HUES64 (cell line): ENCODE measurements around the gene LTBP1.

Source experiments
- H3K27ac ChIP-seq: 2 replicates; pipeline ENCODE4 v1.7.0; 2013; ENCODE audit warnings: low read depth, low read length, inconsistent platforms
- H3K27me3 ChIP-seq: 2 replicates; pipeline ENCODE4 v1.6.1; 2013; ENCODE audit warnings: mild to moderate bottlenecking, low read length; ENCODE audit not compliant: insufficient read depth
- H3K36me3 ChIP-seq: 2 replicates; pipeline ENCODE4 v1.6.1; 2013; ENCODE audit warnings: mild to moderate bottlenecking, low read length; ENCODE audit not compliant: insufficient read depth
- H3K4me1 ChIP-seq: 2 replicates; pipeline ENCODE4 v1.6.1; 2013; ENCODE audit warnings: mild to moderate bottlenecking, low read length, moderate library complexity; ENCODE audit not compliant: insufficient read depth
- H3K4me3 ChIP-seq: 2 replicates; pipeline ENCODE4 v1.5.1; 2013; ENCODE audit warnings: mild to moderate bottlenecking, low read length, moderate library complexity
- H3K9ac ChIP-seq: 2 replicates; pipeline ENCODE4 v1.6.1; 2013; ENCODE audit warnings: mild to moderate bottlenecking, low read depth, low read length
- H3K9me3 ChIP-seq: 2 replicates; pipeline ENCODE4 v1.6.1; 2013; ENCODE audit warnings: low read depth, low read length; ENCODE audit not compliant: insufficient read depth
- WGBS: fragments of 150-250, 120-280 bp; methylation state at CpG from one replicate; pipeline ENCODE4 v1.1.7; 2013; ENCODE audit warnings: missing lambda C conversion rate; 5-methylcytosine and 5-hydroxymethylcytosine counted together

Gene LTBP1

GRCh38 chr2:33317369-33318007, 370.7 kb downstream of the LTBP1 start:
- Histone ChIP-seq H3K27me3 (no peaks in the 10 kb centered on the region), H3K27ac (no peak overlapping the region), H3K36me3 (no peaks in the 10 kb centered on the region), H3K9ac (no peak overlapping the region), H3K4me3 (no peak overlapping the region), H3K9me3 (no peaks in the 10 kb centered on the region), H3K4me1 (no peaks in the 10 kb centered on the region)
- WGBS, result 94% methylated on average over 5 of the region's 5 CpGs

GRCh38 chr2:33318456-33318855, 371.7 kb downstream of the LTBP1 start:
- Histone ChIP-seq H3K4me3 (no peak overlapping the region), H3K4me1 (no peaks in the 10 kb centered on the region), H3K27me3 (no peaks in the 10 kb centered on the region), H3K36me3 (no peaks in the 10 kb centered on the region), H3K27ac (no peak overlapping the region), H3K9ac (no peak overlapping the region), H3K9me3 (no peaks in the 10 kb centered on the region)
- WGBS, result 92% methylated on average over 2 of the region's 3 CpGs

DNA sequence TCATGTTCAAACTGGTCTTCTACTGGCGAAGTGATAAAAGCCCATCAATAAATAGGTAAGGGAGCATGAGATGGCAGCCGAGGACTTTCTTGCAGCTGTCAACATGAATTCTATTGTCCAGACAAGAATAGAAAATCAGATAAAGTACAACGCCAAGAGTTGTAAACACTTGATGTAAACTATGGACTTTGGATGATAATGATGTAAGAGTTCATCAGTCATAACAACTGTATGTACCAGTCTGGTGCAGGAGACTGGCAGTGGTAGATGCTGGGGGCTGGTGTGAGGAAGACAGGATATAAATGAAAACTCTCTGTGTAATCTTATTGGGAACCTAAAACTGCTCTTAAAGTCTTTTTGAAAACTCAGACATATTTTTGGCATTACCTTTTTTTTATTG, 373.8 kb downstream of the LTBP1 start:
- no peaks in the 10 kb centered on the region for H3K9me3 ChIP-seq
- H3K9ac ChIP-seq, result no peak overlapping the region
- 95% methylated on average over 3 of the region's 3 CpGs for whole genome bisulfite sequencing
- H3K27me3 ChIP-seq, result no peaks in the 10 kb centered on the region
- H3K4me1 ChIP-seq, result no peaks in the 10 kb centered on the region
- no peak overlapping the region for H3K4me3 ChIP-seq
- H3K27ac ChIP-seq, result no peak overlapping the region
- H3K36me3 ChIP-seq, result no peaks in the 10 kb centered on the region

- no peak overlapping the region for H3K9ac ChIP-seq
- no peaks in the 10 kb centered on the region for H3K27me3 ChIP-seq
- H3K4me3 ChIP-seq, result no peak overlapping the region
- no peaks in the 10 kb centered on the region for H3K36me3 ChIP-seq
- H3K9me3 ChIP-seq, result no peaks in the 10 kb centered on the region
- no peak overlapping the region for H3K27ac ChIP-seq
- no peaks in the 10 kb centered on the region for H3K4me1 ChIP-seq
- 94% methylated on average over 8 of the region's 8 CpGs for WGBS
Measured at GRCh38 chr2:33321236-33321771, 374.6 kb downstream of the LTBP1 start.

DNA sequence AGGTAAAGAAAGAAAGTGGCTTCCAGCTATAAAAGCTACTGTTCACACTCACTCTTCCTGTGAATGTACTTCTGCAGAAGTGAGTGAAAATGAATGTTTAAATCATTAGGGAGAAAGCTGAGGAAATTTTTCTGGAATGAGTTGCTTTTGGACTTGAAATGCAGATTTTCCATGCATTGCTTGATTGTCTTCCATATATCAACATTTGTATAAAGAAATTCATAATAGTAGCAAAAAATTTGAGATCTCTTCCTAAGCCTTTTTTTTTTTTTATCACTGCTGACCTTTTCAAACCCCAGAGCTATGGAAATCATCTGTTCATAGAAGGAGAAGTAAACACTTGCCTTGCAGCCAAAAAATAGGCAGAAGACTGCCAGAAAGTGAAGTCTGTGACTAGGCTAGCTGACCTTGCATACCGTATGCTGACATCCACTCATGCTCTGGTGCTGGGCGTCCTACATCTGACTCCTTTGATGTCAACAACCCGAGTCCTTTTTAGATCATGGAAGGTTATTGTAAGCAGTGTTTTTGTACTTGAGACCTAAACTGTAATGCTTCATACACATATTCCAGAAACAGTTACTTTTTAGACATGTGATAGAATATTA, 375.2 kb downstream of the LTBP1 start:
- Histone ChIP-seq H3K4me1 (no peaks in the 10 kb centered on the region), H3K27ac (no peak overlapping the region), H3K9ac (no peak overlapping the region), H3K4me3 (no peak overlapping the region), H3K36me3 (no peaks in the 10 kb centered on the region), H3K27me3 (no peaks in the 10 kb centered on the region), H3K9me3 (no peaks in the 10 kb centered on the region)
- WGBS, result 90% methylated on average over 3 of the region's 3 CpGs

DNA sequence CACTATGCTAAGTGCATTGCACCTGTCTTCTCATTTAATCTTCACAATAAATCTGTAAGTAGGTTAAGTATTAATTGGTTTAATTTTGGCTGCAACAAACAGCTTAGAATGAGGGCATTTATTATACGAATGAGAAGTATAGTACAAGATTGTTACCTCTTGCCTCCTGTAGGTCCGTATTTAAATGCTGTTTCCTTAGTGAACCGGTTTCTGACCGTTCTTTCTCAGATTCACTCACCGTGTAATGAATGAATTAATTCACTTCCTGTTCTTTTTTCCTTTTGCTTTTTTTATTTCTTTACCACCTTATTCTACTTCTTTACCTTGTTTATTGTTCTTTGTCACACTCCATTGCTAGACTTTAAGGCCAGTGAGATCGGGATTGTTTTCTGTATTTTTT, 375.9 kb downstream of the LTBP1 start:
- H3K27me3 ChIP-seq, result no peaks in the 10 kb centered on the region
- H3K9ac ChIP-seq, result no peak overlapping the region
- no peak overlapping the region for H3K27ac ChIP-seq
- H3K9me3 ChIP-seq, result no peaks in the 10 kb centered on the region
- WGBS, result 97% methylated on average over 6 of the region's 6 CpGs
- H3K4me1 ChIP-seq, result no peaks in the 10 kb centered on the region
- no peaks in the 10 kb centered on the region for H3K36me3 ChIP-seq
- no peak overlapping the region for H3K4me3 ChIP-seq

DNA sequence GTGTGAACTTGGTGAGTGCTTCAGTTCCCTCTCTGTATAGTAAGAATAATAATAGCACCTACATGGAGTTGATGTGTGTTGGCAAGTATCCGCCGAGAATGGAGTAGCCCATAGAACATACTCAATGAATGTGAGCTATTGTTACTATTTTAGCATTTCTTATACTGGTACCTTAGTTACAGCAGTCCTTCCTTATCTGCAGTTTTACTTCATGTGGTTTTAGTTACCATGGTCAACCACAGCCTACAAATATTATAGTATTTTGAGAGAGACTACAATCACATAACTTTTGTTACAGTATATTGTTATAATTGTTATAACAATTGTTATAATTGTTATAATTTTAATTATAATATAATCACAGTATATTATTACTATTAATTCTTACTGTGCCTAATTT, 377.2 kb downstream of the LTBP1 start:
- no CpG with 5 or more reads among the region's 2 CpGs for WGBS
- no peaks in the 10 kb centered on the region for H3K4me1 ChIP-seq
- H3K27ac ChIP-seq, result no peak overlapping the region
- H3K27me3 ChIP-seq, result no peaks in the 10 kb centered on the region
- H3K36me3 ChIP-seq, result no peaks in the 10 kb centered on the region
- H3K9ac ChIP-seq, result no peak overlapping the region
- no peaks in the 10 kb centered on the region for H3K9me3 ChIP-seq
- no peak overlapping the region for H3K4me3 ChIP-seq

DNA sequence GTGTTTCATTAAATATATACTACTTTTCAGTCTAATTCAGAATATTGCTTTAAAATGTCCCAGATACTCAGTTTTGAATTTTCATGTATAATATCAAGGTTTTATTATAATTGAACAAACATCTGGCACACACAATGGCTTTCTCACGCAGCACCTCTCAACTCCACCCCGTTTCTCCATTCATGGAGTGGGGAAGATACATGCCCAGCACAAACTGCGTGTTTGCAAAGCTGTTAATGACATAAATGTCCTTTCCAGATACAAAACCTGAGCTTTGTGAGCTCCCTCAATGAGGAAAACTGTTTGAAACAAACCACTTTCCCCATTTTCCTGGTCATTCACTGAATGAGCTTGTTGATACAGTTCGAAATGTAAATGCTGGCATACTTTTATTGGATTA, 379.3 kb downstream of the LTBP1 start:
- H3K36me3 ChIP-seq, result no peaks in the 10 kb centered on the region
- no peak overlapping the region for H3K9ac ChIP-seq
- no peak overlapping the region for H3K4me3 ChIP-seq
- H3K27me3 ChIP-seq, result no peaks in the 10 kb centered on the region
- WGBS, result 97% methylated on average over 3 of the region's 4 CpGs
- no peaks in the 10 kb centered on the region for H3K4me1 ChIP-seq
- H3K9me3 ChIP-seq, result no peaks in the 10 kb centered on the region
- no peak overlapping the region for H3K27ac ChIP-seq

GRCh38 chr2:33333433-33333832, 386.7 kb downstream of the LTBP1 start:
- no peaks in the 10 kb centered on the region for H3K9me3 ChIP-seq
- WGBS, result 94% methylated on average over 3 of the region's 3 CpGs
- no peaks in the 10 kb centered on the region for H3K4me1 ChIP-seq
- H3K27me3 ChIP-seq, result no peaks in the 10 kb centered on the region
- H3K4me3 ChIP-seq, result no peak overlapping the region
- no peak overlapping the region for H3K9ac ChIP-seq
- H3K27ac ChIP-seq, result no peak overlapping the region
- H3K36me3 ChIP-seq, result no peaks in the 10 kb centered on the region

GRCh38 chr2:33334083-33334482, 387.3 kb downstream of the LTBP1 start:
- no peak overlapping the region for H3K4me3 ChIP-seq
- no peaks in the 10 kb centered on the region for H3K4me1 ChIP-seq
- WGBS, result 96% methylated on average over 4 of the region's 4 CpGs
- H3K27ac ChIP-seq, result no peak overlapping the region
- no peaks in the 10 kb centered on the region for H3K9me3 ChIP-seq
- H3K36me3 ChIP-seq, result no peaks in the 10 kb centered on the region
- no peaks in the 10 kb centered on the region for H3K27me3 ChIP-seq
- no peak overlapping the region for H3K9ac ChIP-seq

DNA sequence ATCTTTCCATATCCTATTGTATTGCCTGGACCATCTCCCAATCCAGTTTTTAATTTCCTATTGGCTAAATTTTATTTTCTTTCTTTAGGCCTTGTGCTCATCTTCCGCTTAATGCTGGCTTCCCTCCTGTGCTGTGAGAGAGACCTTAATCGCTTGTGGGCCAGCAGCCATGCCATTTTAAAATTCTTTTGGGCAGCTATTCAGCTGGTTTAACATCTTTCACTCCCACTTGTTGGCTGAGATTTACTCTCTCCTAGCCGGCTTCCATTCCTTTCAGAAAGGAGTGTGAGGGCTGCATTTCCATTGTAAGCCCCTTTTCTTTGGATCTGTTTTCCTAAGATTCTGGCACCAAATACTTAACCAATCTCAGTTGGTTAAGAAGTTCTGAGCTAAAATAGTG, 388.8 kb downstream of the LTBP1 start:
- no peak overlapping the region for H3K27ac ChIP-seq
- no peaks in the 10 kb centered on the region for H3K4me1 ChIP-seq
- no peaks in the 10 kb centered on the region for H3K27me3 ChIP-seq
- no peak overlapping the region for H3K4me3 ChIP-seq
- H3K9ac ChIP-seq, result no peak overlapping the region
- 94% methylated on average over 3 of the region's 3 CpGs for WGBS
- H3K9me3 ChIP-seq, result no peaks in the 10 kb centered on the region
- no peaks in the 10 kb centered on the region for H3K36me3 ChIP-seq
